ENCODE results near the gene ZNF557.

ZNF557 gene

GRCh38 chr19:7076151-7076550, 6.6 kb downstream of the ZNF557 start:
- DNase-seq: no peak

GRCh38 chr19:7078008-7078407, 8.5 kb downstream of the ZNF557 start:
- DNase-seq: no peak

- DNase-seq: no peak
These were observed 13.8 kb downstream of the ZNF557 start for GRCh38 chr19:7083076-7083956.

- DNase-seq: no peak
These were observed 19.5 kb downstream of the ZNF557 start for GRCh38 chr19:7088999-7089398.

GRCh38 chr19:7098096-7098495, 28.6 kb downstream of the ZNF557 start:
- DNase-seq: no peak

GRCh38 chr19:7098701-7099596, 29.4 kb downstream of the ZNF557 start:
- peak; percentile 96 for DNase-seq

GRCh38 chr19:7099597-7099921, 30.1 kb downstream of the ZNF557 start:
- DNase-seq: no peak

- no peak for DNase-seq
These were observed 32.2 kb downstream of the ZNF557 start for GRCh38 chr19:7101498-7102253.

GRCh38 chr19:7104747-7105447, 35.4 kb downstream of the ZNF557 start:
- DNase-seq: peak; percentile 33

GRCh38 chr19:7106711-7107657, 37.5 kb downstream of the ZNF557 start:
- DNase-seq: no peak

GRCh38 chr19:7109678-7110289, 40.3 kb downstream of the ZNF557 start:
- DNase-seq: no peak

- no peak for DNase-seq
These were observed 43.2 kb downstream of the ZNF557 start for GRCh38 chr19:7112675-7113074.

- no peak for DNase-seq
These were observed 43.7 kb downstream of the ZNF557 start for GRCh38 chr19:7113233-7113632.

GRCh38 chr19:7115721-7116120, 46.2 kb downstream of the ZNF557 start:
- DNase-seq: no peak

GRCh38 chr19:7117248-7117647, 47.7 kb downstream of the ZNF557 start:
- DNase-seq: no peak

- DNase-seq: no peak
These were observed 50.1 kb downstream of the ZNF557 start for GRCh38 chr19:7119582-7119981.

- no peak for DNase-seq
These were observed 51.0 kb downstream of the ZNF557 start for GRCh38 chr19:7120499-7120898.

GRCh38 chr19:7122701-7123100, 53.2 kb downstream of the ZNF557 start:
- DNase-seq: no peak

- no peak for DNase-seq
These were observed 55.3 kb downstream of the ZNF557 start for GRCh38 chr19:7124782-7125181.

- DNase-seq: no peak
These were observed 55.7 kb downstream of the ZNF557 start for GRCh38 chr19:7125221-7125620.

- no peak for DNase-seq
These were observed 56.6 kb downstream of the ZNF557 start for GRCh38 chr19:7126132-7126531.
